ENCODE measurements around the gene SRPRB. TPM values are rescaled to one million over a fixed set of nuclear protein-coding genes. Genes with fewer than 3 reads are reported as not detected.
A peak's percentile ranks its signal among the peaks of the same experiment; 100 is the strongest.
"Not testable (repeated sequence)": the region's sequence is repeated elsewhere in the genome, so short reads cannot be mapped to it uniquely, and the experiment has no call there.

The SRPRB gene
- total and polyA plus RNA-seq, 9 of the 15 experiments (the other 6 are each of a cell fraction or from before 2014, with no cell fraction given): 29.5 to 66.0 (median 41.4) TPM

GRCh38 chr3:133779626-133780203, 25.9 kb upstream of the SRPRB start:
- ATAC-seq: no peak
- ChIA-PET POLR2A (no interaction called here), CTCF (ENCODE audit: low intra/inter-chr PET ratio) (no interaction called here)
- H2AFZ ChIP-seq (ENCODE audit: low read depth, low read length): peak overlapping the region; percentile 76; the same call in 1 of the 2 replicates
- FAIRE-seq: no peak
- no peak for TF ChIP-seq THAP12 (CRISPR knock-in tag; IDR thresholded peaks at IDR 0.05)
- no peak for TF ChIP-seq LCOR (CRISPR knock-in tag; IDR thresholded peaks at IDR 0.05)
- TF ChIP-seq TAL1 (IDR thresholded peaks at IDR 0.05): 0 out of 2 replicates have a peak, but pooled peaks have one; percentile 17
- no peak for TF ChIP-seq PHF20 (IDR thresholded peaks at IDR 0.05; ENCODE audit: partially characterized antibody)
- in situ Hi-C loops (cut with MboI): no loop called here
- intact Hi-C loops (cut with micrococcal nuclease): no loop called here
- H3K9me1 ChIP-seq (ENCODE audit: control insufficient read depth, insufficient read depth, low read length): peaks cover 2% of the 10 kb centered on the region
- no peak overlapping the region for H3K4me3 ChIP-seq
- H3K36me3 ChIP-seq (ENCODE audit: control insufficient read depth, insufficient read depth, low read length): no peaks in the 10 kb centered on the region
- H3K27me3 ChIP-seq (ENCODE audit: control insufficient read depth in 2 of 2, insufficient read depth in 2 of 2, low read length in 2 of 2): peaks cover 0 to 13% of the 10 kb centered on the region in 2 experiments; a peak in 2 of 5 replicates
- H3K4me2 ChIP-seq (ENCODE audit: insufficient read depth, low read length): 0 out of 2 replicates have a peak overlapping the region, but pooled peaks have one; percentile 11
- WGBS (ENCODE audit: insufficient coverage, low coverage, missing lambda C conversion rate): 3% methylated on average over 4 of the region's 4 CpGs
- no TSS peak for BruUV-seq (replicated peaks)
- no peak for DNase-seq (ENCODE audit: extremely low read depth in 1 of 4, low spot score in 3 of 4)
- no peak overlapping the region for H3K9ac ChIP-seq (ENCODE audit: insufficient read depth in 1 of 2, low read depth in 2 of 2, low read length in 2 of 2)
- H3K9me3 ChIP-seq (replicated peaks; ENCODE audit: control insufficient read depth, insufficient read depth, low read depth, low read length): no peaks in the 10 kb centered on the region
- no peaks in the 10 kb centered on the region for H4K20me1 ChIP-seq (replicated peaks; ENCODE audit: control insufficient read depth, insufficient read depth, low read length)
- no peak overlapping the region for H3K27ac ChIP-seq (ENCODE audit: extremely low read depth, low read depth, low read length)
- no peaks in the 10 kb centered on the region for H3K79me2 ChIP-seq (ENCODE audit: control insufficient read depth, insufficient read depth, low read length)
- H3K4me1 ChIP-seq (replicated peaks in 1 of 2; ENCODE audit: control insufficient read depth in 2 of 2, insufficient read depth in 2 of 2, low read length in 2 of 2): peaks cover 4 to 6% of the 10 kb centered on the region in 2 experiments; a peak in 4 of 5 replicates

GRCh38 chr3:133780756-133781155, 24.9 kb upstream of the SRPRB start:
- WGBS (ENCODE audit: insufficient coverage, low coverage, missing lambda C conversion rate): 16% methylated on average over 6 of the region's 6 CpGs
- BruUV-seq (replicated peaks); POLR2A ChIA-PET; H3K27ac ChIP-seq (ENCODE audit: extremely low read depth, low read depth, low read length); H3K9me3 ChIP-seq (replicated peaks; ENCODE audit: control insufficient read depth, insufficient read depth, low read depth, low read length); H3K36me3 ChIP-seq (ENCODE audit: control insufficient read depth, insufficient read depth, low read length); H3K4me2 ChIP-seq (ENCODE audit: insufficient read depth, low read length); CTCF ChIA-PET (ENCODE audit: low intra/inter-chr PET ratio); DNase-seq (ENCODE audit: extremely low read depth in 1 of 4, low spot score in 3 of 4); H3K4me3 ChIP-seq; intact Hi-C loops (cut with micrococcal nuclease); ATAC-seq; in situ Hi-C loops (cut with MboI); FAIRE-seq; H3K9ac ChIP-seq (ENCODE audit: insufficient read depth in 1 of 2, low read depth in 2 of 2, low read length in 2 of 2); H3K27me3 ChIP-seq (ENCODE audit: control insufficient read depth in 2 of 2, insufficient read depth in 2 of 2, low read length in 2 of 2); H3K4me1 ChIP-seq (replicated peaks in 1 of 2; ENCODE audit: control insufficient read depth in 2 of 2, insufficient read depth in 2 of 2, low read length in 2 of 2); H2AFZ ChIP-seq (ENCODE audit: low read depth, low read length); H3K79me2 ChIP-seq (ENCODE audit: control insufficient read depth, insufficient read depth, low read length); H3K9me1 ChIP-seq (ENCODE audit: control insufficient read depth, insufficient read depth, low read length); H4K20me1 ChIP-seq (replicated peaks; ENCODE audit: control insufficient read depth, insufficient read depth, low read length): not testable (repeated sequence)
